NCI-H82 (cell line): ENCODE data around the gene PDE2A.

ENCODE experiments used
- DNase-seq: peaks from one replicate; lab custom pipeline; 2025; lab: John Stamatoyannopoulos, UW

PDE2A gene

DNA sequence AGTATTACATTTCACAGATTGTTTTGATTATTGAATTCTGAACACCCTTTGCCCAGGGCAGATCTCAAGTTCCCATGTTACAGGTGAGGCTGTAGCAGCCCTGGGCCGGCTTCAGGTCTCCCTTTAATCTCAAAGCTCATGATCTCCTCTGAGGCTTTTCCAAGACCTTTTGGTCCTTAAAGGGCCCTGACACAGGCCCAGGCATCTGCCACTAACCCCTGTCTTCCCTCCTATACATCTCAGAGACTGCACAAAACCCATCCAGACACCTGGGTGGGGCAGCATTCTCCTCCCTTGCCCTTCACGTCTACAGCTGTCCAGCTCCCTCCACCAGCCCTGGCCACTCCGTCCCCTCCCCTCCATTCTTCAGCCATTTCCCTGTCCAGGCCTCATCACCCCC is 37.8 kb downstream of the PDE2A start:
- peak; percentile 39 for DNase-seq

- DNase-seq = no peak
These were observed 38.3 kb downstream of the PDE2A start for GRCh38 chr11:72635933-72636332.

DNA sequence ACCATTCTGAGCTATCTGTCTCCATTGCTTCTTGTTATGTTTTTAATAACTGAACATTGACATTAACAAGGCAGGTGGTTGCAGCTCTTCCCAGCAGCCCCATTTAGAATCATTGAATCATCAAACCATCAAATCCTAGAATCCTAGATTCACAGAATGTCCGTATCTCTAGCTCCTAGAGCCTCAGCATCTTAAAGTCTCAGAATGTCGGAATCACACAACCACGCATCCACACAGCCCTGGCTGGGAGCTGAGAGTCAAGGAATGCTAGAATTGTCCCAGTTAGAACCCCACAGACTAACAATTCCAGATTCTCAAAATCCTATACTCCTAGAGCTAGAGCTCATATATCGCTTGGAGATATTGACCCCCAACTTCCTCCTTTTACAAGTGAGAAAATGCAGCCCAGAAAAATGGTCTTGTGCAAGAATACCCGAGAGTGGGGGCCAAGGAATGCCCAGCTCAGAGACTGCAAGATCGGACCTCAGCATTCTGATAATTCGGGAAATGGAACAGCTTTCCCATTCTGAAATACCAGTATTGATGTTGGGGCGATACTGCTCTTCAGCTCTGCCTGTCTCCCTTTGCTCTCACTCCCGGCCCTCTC is 38.8 kb downstream of the PDE2A start:
- DNase-seq = no peak

DNA sequence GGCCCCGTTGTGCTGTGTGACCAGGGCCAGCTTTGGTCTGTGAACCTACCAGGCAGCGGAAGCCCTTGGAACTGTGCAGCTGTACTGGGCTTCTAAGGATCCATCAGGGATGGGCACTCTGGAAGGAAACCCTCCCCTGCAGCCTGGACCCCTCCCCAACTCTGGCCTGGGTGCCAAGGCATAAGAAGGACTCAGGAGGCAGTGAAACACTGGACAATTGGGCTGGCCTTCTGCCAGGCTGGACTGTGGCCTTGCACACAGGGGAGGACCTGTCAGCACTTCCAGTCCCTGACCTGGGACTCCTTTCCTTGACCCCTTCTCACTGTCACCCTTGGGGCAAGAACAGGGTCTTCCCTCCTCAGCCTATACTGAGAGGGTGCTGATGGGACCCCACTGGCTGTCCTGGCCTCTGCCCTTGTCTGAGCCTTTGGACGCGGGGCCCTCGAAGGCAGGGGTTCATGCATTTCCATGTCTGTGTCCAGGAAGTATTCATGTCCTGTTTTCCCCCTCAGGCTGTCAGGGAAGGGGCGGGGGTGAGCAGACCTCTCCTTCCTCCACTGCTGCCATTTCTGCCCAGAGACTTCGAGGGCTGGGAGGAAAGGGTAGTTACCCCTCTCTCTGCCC is 39.6 kb downstream of the PDE2A start:
- DNase-seq = no peak

DNA sequence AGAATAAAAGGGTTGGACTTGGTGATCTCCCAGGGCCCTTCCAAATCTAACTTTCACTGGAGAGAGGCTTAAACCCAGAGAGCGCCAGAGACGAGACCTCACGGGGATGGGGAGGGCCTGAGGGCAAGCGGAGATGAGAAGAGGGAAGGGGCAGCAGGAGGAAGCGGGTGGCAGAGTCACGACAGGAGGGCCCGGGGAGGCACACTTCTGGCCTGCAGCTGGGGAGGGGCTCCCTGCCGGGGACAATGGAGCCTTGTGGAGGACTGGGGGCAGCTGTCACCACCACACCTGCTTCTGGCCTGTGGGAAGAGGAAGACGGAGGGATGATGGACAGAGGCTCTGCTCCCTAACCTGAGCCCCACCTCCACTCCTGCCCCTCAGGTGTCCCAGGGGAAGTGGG is 40.2 kb downstream of the PDE2A start:
- DNase-seq = no peak

DNA sequence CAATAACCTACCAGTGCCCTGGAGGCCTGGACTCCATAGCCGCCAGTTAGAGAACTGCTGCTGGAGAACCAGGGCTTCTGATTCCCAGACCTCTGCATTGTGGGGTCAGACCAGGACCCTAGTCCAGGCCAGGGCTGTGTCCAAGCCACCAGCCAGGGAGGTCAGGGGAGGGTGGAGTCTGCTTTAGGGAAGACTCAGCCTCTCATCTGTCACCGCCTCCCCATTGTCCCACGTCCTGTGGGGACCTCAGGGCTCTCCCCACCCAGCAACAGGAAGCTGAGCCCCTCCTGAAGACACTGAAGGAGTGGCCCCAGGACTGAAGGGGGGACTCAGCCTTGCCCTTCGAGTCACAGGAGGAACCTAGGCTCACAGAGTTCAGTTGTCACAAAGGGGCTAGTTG is 41.2 kb downstream of the PDE2A start:
- DNase-seq = no peak

GRCh38 chr11:72631806-72632731 is 42.2 kb downstream of the PDE2A start:
- no peak for DNase-seq

- no peak for DNase-seq
These were observed 43.9 kb downstream of the PDE2A start for GRCh38 chr11:72630104-72630852.

- DNase-seq = peak; percentile 85
These were observed 45.0 kb downstream of the PDE2A start for GRCh38 chr11:72629266-72629665.

- no peak for DNase-seq
These were observed 46.5 kb downstream of the PDE2A start for GRCh38 chr11:72627594-72628281.

DNA sequence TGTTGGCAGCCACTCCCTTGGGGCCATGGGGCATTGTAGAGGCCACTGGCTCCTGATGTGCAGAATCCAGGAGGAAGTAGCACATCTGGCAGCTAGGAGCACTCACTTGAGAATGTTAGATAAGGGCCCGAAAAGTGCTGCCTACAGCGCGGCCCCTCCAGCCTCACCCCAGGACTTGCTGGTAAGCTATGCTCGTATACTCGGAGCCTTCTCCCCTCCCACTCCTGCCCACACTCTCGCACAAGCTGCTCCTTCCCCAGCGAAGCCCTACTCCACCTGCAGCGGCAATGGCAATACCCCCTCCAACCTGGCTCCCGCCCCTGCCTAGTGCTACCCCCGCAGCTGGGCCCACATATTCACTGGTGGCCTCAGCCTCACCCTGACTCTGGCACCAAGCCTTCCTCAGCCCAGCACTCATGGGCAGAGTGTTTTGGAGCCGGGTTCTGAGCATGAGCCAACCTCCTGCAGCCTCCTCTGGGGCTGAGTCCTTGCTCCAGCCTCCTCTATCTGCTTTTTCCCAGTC is 47.7 kb downstream of the PDE2A start:
- DNase-seq = no peak

DNA sequence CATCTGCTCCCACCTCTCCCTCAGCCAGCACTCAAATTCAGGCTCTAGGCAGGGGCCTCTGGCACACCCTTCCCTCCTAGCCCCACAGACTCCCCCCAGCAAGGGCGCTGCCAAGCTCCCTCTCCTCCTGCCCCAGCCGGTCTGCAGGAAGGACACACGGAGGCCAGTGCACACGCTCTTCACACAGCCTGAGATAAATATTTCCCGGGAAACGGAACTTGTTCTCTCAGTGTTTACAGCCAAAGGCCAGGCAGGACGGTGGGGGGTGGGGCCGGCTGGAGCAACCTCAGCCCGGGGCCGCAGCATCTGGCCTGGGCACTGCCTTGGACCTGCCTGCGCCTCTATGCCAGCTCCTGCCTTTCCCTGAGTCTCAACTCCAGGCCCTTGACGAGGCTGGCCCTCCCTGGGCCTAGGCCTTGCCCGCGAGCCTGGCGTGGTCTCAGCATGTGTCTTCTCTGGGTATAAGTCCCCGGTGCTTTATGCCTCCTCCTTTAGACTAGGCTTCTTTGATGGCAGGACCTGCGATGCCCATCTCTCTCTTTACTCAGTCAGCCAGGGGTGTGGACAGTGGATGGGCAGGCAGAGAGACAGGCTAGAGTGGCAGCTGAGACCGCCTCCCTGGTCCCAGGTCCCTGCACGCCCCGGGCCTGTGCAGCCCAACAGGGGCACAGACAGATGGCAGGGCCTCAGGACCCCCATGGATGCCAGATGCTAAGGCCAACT is 48.4 kb downstream of the PDE2A start:
- no peak for DNase-seq

DNA sequence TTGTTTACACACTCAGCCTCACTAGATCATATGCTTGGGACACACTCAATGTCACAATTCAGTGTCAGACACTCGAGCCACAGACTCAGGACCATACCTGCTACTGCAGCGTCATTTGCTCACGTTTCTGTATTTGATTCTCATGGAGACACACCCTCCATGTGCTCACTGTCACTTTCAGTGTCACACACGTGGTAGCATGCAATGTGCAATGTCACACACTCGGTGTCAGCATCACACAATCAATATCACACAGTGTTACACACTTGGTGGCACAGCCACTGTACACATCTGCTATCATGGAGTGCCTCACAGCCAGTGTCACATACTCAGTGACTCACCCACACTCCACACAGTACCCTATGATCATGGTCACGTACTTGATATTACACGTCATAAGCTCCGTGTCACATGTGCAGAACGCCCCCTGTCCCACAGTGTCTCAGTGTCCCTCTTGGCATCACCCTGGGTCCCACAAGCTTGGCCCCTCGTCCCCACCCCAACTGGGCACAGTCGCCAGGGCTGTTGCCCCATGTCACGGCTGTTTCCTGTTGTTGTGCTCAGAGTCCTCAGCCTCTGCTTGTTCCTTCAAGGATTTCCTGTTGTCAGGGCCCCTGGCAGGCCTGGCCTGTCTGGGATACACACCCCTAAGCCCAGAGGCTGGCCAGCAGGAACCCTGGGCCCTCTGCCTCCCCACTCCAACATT is 49.6 kb downstream of the PDE2A start:
- no peak for DNase-seq

- no peak for DNase-seq
These were observed 51.2 kb downstream of the PDE2A start for GRCh38 chr11:72623052-72623451.

DNA sequence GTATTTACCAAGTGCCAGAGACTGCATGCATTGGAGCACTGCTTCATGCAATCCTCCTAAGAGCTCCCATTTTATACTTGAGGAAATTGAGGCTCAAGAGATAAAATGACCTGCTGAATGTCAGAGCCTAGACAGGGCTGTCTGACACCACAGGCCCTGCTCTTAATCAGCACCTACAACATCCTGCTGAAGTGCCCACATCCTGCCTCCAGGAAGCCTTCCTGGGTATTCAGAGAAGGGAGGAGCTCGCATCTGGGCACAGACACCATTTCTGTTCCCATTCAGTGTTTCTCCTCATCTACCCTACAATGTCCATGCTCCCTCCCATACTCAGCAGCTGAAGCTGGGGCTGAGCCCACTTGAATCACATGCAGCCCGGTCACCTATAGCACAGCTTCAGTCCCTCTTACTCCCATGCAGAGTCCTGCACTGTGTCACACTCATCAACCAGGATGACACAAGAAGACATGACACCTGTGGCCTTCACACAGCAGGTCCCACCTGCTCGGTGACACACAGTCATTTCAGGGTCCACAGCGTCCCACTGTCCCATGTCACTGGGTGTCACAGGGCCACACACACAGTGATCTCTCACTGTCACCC is 53.1 kb downstream of the PDE2A start:
- DNase-seq = no peak

GRCh38 chr11:72618803-72619202 is 55.4 kb downstream of the PDE2A start:
- DNase-seq = no peak

DNA sequence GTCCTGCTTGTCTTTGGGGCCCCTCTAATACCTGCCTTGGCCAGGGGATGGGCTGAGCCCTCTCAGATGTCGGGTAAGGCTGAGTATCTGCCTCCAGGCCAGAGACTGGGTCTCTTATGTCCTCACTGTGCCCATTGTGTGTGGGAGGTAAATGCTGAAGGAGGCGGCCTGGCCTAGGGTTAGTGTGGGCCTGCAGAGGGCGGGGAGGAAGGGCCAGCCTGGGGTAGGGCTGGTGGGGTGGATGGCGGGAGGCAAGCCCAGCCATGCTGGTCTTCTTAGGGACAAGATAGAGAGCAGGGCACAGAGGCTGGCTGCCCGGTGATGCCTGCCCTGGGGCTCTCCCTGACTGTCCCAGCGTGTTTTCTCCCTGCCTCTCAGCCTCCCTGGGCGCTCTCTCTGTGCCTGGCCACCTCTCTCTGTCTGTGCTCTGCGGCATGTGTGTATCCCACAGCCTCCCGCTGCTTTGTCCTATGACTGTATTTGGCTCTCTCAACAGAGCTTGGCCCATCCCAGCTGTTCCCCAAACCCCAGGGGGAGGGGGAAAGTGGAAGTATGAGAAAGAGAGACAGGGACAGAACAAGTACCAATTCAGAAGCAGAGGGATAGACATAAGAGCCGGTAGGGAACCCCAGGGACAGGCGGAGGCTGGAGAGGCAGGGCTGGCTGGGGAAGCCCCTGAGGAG is 57.0 kb downstream of the PDE2A start:
- DNase-seq = peak; percentile 13

GRCh38 chr11:72616655-72617054 is 57.6 kb downstream of the PDE2A start:
- DNase-seq = no peak

GRCh38 chr11:72615329-72615728 is 58.9 kb downstream of the PDE2A start:
- no peak for DNase-seq
